Endothelial cell of umbilical vein (primary cell): ENCODE results near the gene COL4A1. TPM values are rescaled to one million over a fixed set of nuclear protein-coding genes. Genes with fewer than 3 reads are reported as not detected.

Experiments used
- BruUV-seq: library from RNA; stranded (reverse); fragments of 400-500 nt; replicated peaks from 2 replicates; lab custom pipeline; 2021; lab: Mats Ljungman, UMichigan
- CTCF ChIA-PET: fragments of 300-600, 350-600 bp; sonication (Branson Sonifier 250); formaldehyde crosslinking; loops from one replicate; lab custom pipeline; 2021; ENCODE audit warnings: antibody characterized with exemption, inconsistent platforms; lab: Charles Lee
- POLR2A ChIA-PET: fragments of 300-600, 350-600 bp; sonication (Branson Sonifier 250); formaldehyde crosslinking; loops from one replicate; lab custom pipeline; 2021; ENCODE audit warnings: antibody characterized with exemption, inconsistent platforms; lab: Charles Lee
- DNase-seq: peaks from one replicate; pipeline ENCODE4 v3.0.0-alpha.2; 2011; ENCODE audit warnings: low read depth, low spot score
- FAIRE-seq: peaks from 2 replicates; lab custom pipeline; 2011; peaks lifted over from hg19 to GRCh38; lab: Jason Lieb, UNC
- H2AFZ ChIP-seq: 2 replicates; pipeline ENCODE4 v1.6.0; 2012; ENCODE audit warnings: low read depth, low read length, control low read depth, inconsistent platforms
- H3K27ac ChIP-seq: 2 replicates; pipeline ENCODE4 v1.5.1; 2011; ENCODE audit warnings: low read depth, mild to moderate bottlenecking, control low read depth, low read length, moderate library complexity; ENCODE audit not compliant: insufficient read depth
- H3K27me3 ChIP-seq, 2 experiments: 2 replicates each; pipeline versions ENCODE4 v1.6.0 to v1.6.1; 2011; ENCODE audit warnings: low read length in 2 of 2, mixed read lengths in 1 of 2; ENCODE audit not compliant: control insufficient read depth in 2 of 2, insufficient read depth in 2 of 2
- H3K36me3 ChIP-seq, 2 experiments: 2 replicates in 1 of 2; 3 replicates in 1 of 2; pipeline ENCODE4 v1.5.1; 2011; ENCODE audit warnings: low read length in 2 of 2, mild to moderate bottlenecking in 1 of 2, moderate library complexity in 1 of 2; ENCODE audit not compliant: control insufficient read depth in 2 of 2, insufficient read depth in 2 of 2; ENCODE audit errors: extremely low read depth in 1 of 2
- H3K4me1 ChIP-seq: 3 replicates; pipeline ENCODE4 v1.5.1; 2011; ENCODE audit warnings: mild to moderate bottlenecking, low read length; ENCODE audit not compliant: control insufficient read depth, insufficient read depth; ENCODE audit errors: extremely low read depth
- H3K4me2 ChIP-seq: 2 replicates; pipeline ENCODE4 v1.6.1; 2011; ENCODE audit warnings: low read length, control low read depth, mixed read lengths; ENCODE audit not compliant: insufficient read depth
- H3K4me3 ChIP-seq, 3 experiments: fragments of 200-600 bp in 1 of 3; sonication (generic), shearing (Covaris generic) in 1 of 3; replicated peaks in 1 of 3; 2 replicates each; pipeline ENCODE4 v1.5.1; 2011 to 2016; ENCODE audit warnings: control low read depth in 3 of 3, low read length in 3 of 3, mild to moderate bottlenecking in 2 of 3, inconsistent platforms in 1 of 3, low read depth in 1 of 3, moderate library complexity in 1 of 3; ENCODE audit not compliant: insufficient read depth in 1 of 3
- H3K79me2 ChIP-seq: 2 replicates; pipeline ENCODE4 v1.6.0; 2012; ENCODE audit warnings: low read length, inconsistent platforms; ENCODE audit not compliant: control insufficient read depth, insufficient read depth
- H3K9ac ChIP-seq: replicated peaks from 2 replicates; pipeline ENCODE3; 2011; ENCODE audit warnings: low read length, control low read depth; ENCODE audit not compliant: insufficient read depth; ENCODE audit errors: extremely low read depth
- H3K9me1 ChIP-seq: replicated peaks from 3 replicates; pipeline ENCODE4 v1.6.0; 2011; ENCODE audit warnings: mild to moderate bottlenecking, low read length; ENCODE audit not compliant: control insufficient read depth, insufficient read depth; ENCODE audit errors: extremely low read depth
- H3K9me3 ChIP-seq: replicated peaks from 2 replicates; pipeline ENCODE4 v1.5.1; 2012; ENCODE audit warnings: low read length, inconsistent platforms; ENCODE audit not compliant: control insufficient read depth, insufficient read depth
- H4K20me1 ChIP-seq: replicated peaks from 2 replicates; pipeline ENCODE3; 2011; ENCODE audit warnings: mild to moderate bottlenecking, low read length; ENCODE audit not compliant: control insufficient read depth, insufficient read depth; ENCODE audit errors: extremely low read depth
- EZH2 ChIP-seq: IDR thresholded peaks from 2 replicates; pipeline ENCODE4 v1.6.1; 2012; ENCODE audit warnings: borderline replicate concordance, low read depth, mild to moderate bottlenecking, moderate library complexity, low read length, inconsistent platforms; ENCODE audit not compliant: severe bottlenecking
- FOS ChIP-seq: IDR thresholded peaks from 2 replicates; pipeline ENCODE4 v1.6.1; 2011; ENCODE audit warnings: mild to moderate bottlenecking, low read length, moderate library complexity, borderline replicate concordance; ENCODE audit not compliant: insufficient read depth
- GATA2 ChIP-seq: IDR thresholded peaks from 2 replicates; pipeline ENCODE4 v1.7.0; 2011; ENCODE audit warnings: low read depth, mild to moderate bottlenecking, moderate library complexity, mixed read lengths, low read length; ENCODE audit not compliant: insufficient read length, insufficient read depth
- MYC ChIP-seq: IDR thresholded peaks from one replicate; pipeline ENCODE4 v1.6.1; 2011; ENCODE audit warnings: mild to moderate bottlenecking, low read depth, low read length
- POLR2A ChIP-seq: IDR thresholded peaks from 2 replicates; pipeline ENCODE4 v1.6.1; 2012; ENCODE audit warnings: low read depth, mild to moderate bottlenecking, control low read depth, low read length
- POLR2AphosphoS5 ChIP-seq: IDR thresholded peaks from 2 replicates; pipeline ENCODE4 v1.6.1; 2012; ENCODE audit warnings: low read depth, mild to moderate bottlenecking, control low read depth, low read length, moderate library complexity; ENCODE audit not compliant: insufficient read depth
- dilution Hi-C: fragments of 300-500 bp; cut with MboI; formaldehyde crosslinking; loops from one replicate; pipeline ENCODE4 v1.15.0; 2019; ENCODE audit warnings: low sequenced_read_pairs; ENCODE audit not compliant: extremely low pct_ligation_motif_present
- intact Hi-C: fragments of 100-400 bp; cut with micrococcal nuclease; formaldehyde crosslinking; loops from one replicate; pipeline ENCODE4 v1.10.0; 2022
- polyA plus RNA-seq, 4 experiments: library from polyadenylated mRNA; depleted of rRNA in 3 of 4; stranded (reverse) in 3 of 4; unstranded in 1 of 4; fragments of >200 nt; gene quantifications; 2 replicates each; pipeline versions ENCODE4 v1.2.1 to v1.2.3, GENCODE V29; 2011 to 2012; ENCODE audit warnings: missing spikeins in 1 of 4
- total RNA-seq: library from RNA; stranded (reverse); gene quantifications from 2 replicates; pipeline ENCODE4 v1.2.3, GENCODE V29; 2021
- TF ChIP-seq, protein P1 (sequence below), 2 donors: IDR thresholded peaks; 1 replicate in 1 of 2; 2 replicates in 1 of 2; pipeline ENCODE4 v1.5.1; 2011; ENCODE audit warnings: low read length in 2 of 2, mild to moderate bottlenecking in 2 of 2, moderate library complexity in 2 of 2, control low read depth in 1 of 2, inconsistent platforms in 1 of 2, low read depth in 1 of 2; ENCODE audit not compliant: insufficient read depth in 1 of 2; ENCODE audit errors: extremely low read depth in 1 of 2

COL4A1 gene
- total and polyA plus RNA-seq, 2 donors (not counting 3 experiments of a cell fraction or from before 2014, with no cell fraction given): 384 to 1,119 TPM

DNA sequence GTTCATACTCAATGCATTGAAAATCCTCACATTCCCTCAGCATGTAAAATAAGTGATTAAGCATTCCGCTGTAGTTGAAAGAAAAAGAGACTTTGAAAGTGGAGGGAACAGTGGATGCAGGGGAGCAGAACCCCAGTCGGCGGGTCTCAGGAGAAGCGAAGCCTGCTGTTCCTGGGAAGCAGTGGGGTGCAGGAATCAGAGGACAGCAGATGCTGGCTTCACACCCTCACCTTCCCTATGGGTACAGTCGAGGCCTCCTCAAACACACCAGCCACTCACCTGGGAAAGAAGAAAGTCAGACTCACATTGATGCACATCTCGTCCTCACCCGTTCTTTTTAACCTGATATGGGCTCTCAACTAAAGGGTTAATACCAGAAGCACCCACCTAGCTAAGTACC, 38.3 kb upstream of the COL4A1 start:
- no peak overlapping the region for H3K4me2 ChIP-seq
- H3K9ac ChIP-seq: no peak overlapping the region
- H3K4me3 ChIP-seq: no peak overlapping the region
- FAIRE-seq (no peak), DNase-seq (no peak)
- peaks cover 53% of the 10 kb centered on the region for H3K4me1 ChIP-seq
- ChIA-PET POLR2A (no interaction called here), CTCF (no interaction called here)
- no peak overlapping the region for H2AFZ ChIP-seq
- intact Hi-C loops (loop anchor here (10.0 kb wide), 1 partner anchor 370 kb away; the partner anchor contains the start of gene ING1), dilution Hi-C loops (no loop called here)
- H3K79me2 ChIP-seq: peaks cover 45% of the 10 kb centered on the region
- peaks cover 4% of the 10 kb centered on the region for H4K20me1 ChIP-seq
- H3K9me3 ChIP-seq: no peaks in the 10 kb centered on the region
- BruUV-seq: no TSS peak
- peaks cover 0 to 2% of the 10 kb centered on the region in 2 experiments for H3K27me3 ChIP-seq
- H3K36me3 ChIP-seq: peaks cover 0 to 3% of the 10 kb centered on the region in 2 experiments
- no peaks in the 10 kb centered on the region for H3K9me1 ChIP-seq
- no peak overlapping the region for H3K27ac ChIP-seq
- TF ChIP-seq POLR2AphosphoS5 (no peak), POLR2A (no peak)

DNA sequence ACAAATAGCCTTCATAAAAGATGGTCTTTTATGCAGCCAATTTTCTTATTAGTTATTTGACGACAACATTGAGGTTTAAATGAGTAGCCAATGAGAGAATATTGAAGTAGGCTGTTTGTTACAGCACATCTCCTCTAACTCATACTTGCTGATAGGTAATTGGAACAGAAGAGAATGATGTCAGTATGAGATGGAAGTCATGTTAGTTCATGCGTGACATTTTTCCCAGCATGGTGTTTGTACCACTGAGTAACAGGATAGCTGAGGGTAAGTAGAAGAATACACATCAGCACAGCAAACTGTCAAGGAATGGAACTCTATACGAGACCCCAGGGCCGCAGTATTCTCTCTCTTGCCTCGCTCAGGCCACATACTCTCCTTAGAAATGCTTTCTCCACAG, 37.4 kb upstream of the COL4A1 start:
- H3K9me1 ChIP-seq: no peaks in the 10 kb centered on the region
- peaks cover 0 to 2% of the 10 kb centered on the region in 2 experiments for H3K27me3 ChIP-seq
- TF ChIP-seq GATA2 (no peak), MYC (no peak), EZH2 (no peak), FOS (no peak)
- TF ChIP-seq, protein P1, sequence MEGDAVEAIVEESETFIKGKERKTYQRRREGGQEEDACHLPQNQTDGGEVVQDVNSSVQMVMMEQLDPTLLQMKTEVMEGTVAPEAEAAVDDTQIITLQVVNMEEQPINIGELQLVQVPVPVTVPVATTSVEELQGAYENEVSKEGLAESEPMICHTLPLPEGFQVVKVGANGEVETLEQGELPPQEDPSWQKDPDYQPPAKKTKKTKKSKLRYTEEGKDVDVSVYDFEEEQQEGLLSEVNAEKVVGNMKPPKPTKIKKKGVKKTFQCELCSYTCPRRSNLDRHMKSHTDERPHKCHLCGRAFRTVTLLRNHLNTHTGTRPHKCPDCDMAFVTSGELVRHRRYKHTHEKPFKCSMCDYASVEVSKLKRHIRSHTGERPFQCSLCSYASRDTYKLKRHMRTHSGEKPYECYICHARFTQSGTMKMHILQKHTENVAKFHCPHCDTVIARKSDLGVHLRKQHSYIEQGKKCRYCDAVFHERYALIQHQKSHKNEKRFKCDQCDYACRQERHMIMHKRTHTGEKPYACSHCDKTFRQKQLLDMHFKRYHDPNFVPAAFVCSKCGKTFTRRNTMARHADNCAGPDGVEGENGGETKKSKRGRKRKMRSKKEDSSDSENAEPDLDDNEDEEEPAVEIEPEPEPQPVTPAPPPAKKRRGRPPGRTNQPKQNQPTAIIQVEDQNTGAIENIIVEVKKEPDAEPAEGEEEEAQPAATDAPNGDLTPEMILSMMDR (IDR thresholded peaks at IDR 0.05; ENCODE audit: extremely low read depth in 1 of 2, insufficient read depth in 1 of 2, low read depth in 1 of 2, low read length in 2 of 2): no peak
- H3K4me3 ChIP-seq: no peak overlapping the region
- peaks cover 2% of the 10 kb centered on the region for H4K20me1 ChIP-seq
- no peak overlapping the region for H2AFZ ChIP-seq
- dilution Hi-C loops: no loop called here
- peaks cover 0 to 3% of the 10 kb centered on the region in 2 experiments for H3K36me3 ChIP-seq
- H3K4me1 ChIP-seq: peaks cover 62% of the 10 kb centered on the region
- H3K9ac ChIP-seq: no peak overlapping the region
- ChIA-PET POLR2A (no interaction called here), CTCF (interaction anchor here (1.5 kb wide), 1 partner anchor 97 kb away, joined by 3 read pairs; no protein-coding TSS in a partner anchor)
- intact Hi-C loops: loop anchor here (10.0 kb wide), 1 partner anchor 370 kb away; the partner anchor contains the start of gene ING1
- BruUV-seq: no TSS peak
- FAIRE-seq (no peak), DNase-seq (no peak)
- no peak overlapping the region for H3K4me2 ChIP-seq
- peaks cover 43% of the 10 kb centered on the region for H3K79me2 ChIP-seq
- H3K27ac ChIP-seq: no peak overlapping the region
- H3K9me3 ChIP-seq: no peaks in the 10 kb centered on the region
